Measurements from ENCODE around the gene DMRTA1. TPM values are rescaled to one million over a fixed set of nuclear protein-coding genes. Genes with fewer than 3 reads are reported as not detected.
"Not testable (repeated sequence)": the region's sequence is repeated elsewhere in the genome, so short reads cannot be mapped to it uniquely, and the experiment has no call there.

DMRTA1 gene
- total RNA-seq (2014; rRNA removed; shearing (Covaris generic)) = 2.4 and 3.1 TPM in 2 replicates

- peak; percentile 90 for DNase-seq (ENCODE audit: low read depth)
Measured at GRCh38 chr9:22446589-22446949, at the start of gene DMRTA1. TSS of gene DMRTA1 (plus strand) at chr9:22446824. CDS start at chr9:22447066, 242 bp downstream.

DNA sequence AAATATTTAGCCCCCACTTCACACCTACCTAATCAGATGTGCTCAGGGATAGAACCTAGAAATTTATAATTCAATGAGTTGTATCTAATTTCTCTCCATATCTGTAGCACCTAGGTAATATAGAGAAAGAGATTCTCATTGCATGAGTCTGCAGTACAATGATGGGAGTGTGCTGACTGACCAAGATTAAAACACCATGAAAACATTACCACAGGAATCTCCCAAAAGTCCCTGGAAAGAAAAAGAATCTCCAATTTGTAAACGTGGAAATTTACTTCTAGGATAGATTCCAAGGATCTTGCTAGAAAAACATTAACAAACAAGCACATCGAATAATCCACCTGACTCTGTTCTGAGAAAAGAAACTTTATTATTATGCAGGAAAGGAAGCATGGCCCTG lies 45.0 kb upstream of the DMRTA1 start:
- peak; percentile 69 for DNase-seq (ENCODE audit: low read depth)

DNA sequence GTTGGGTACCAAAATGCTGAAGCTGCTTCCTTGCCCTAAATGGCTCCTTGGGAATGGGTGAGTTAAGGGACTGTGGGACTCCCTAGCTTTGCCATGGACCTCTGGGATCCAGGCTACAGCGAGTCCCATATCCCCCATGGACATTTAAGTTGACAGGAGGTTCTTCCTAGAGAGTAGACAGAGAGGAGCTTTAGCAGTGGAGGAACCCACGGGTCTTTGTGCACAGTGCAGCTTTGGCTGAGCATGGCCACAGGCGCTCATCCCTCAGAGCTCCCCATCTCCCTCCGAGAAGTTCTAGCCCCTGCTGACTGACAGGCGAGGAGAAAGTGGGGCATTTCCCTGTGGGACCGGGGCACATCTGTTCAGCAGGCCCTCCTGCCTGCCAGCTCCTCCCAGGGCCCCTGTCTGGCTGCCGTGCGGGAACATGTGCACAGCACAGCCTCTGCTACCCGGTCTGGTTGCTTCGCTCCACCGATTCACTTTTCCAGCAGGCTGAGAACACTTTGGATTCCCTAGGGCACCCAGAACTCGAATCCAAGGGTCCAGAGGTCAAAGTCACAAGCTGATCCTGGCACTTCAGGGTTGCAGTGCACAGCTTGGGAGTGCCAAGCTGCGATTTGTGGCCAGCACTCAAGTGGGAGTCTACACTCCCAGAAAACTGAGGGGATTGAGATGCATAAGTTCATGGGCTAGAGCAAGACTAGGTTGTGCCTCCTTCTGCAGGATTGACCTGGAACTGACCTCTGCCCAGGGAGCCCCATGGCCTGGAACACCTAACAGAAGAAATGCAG lies 40.6 kb upstream of the DMRTA1 start:
- DNase-seq (ENCODE audit: low read depth) = no peak

- DNase-seq (ENCODE audit: low read depth) = peak; percentile 79
Measured at GRCh38 chr9:22413884-22414283, 32.7 kb upstream of the DMRTA1 start.

- peak; percentile 15 for DNase-seq (ENCODE audit: low read depth)
Measured at GRCh38 chr9:22415941-22416691, 30.5 kb upstream of the DMRTA1 start.

GRCh38 chr9:22416692-22417060 lies 29.9 kb upstream of the DMRTA1 start:
- peak; percentile 78 for DNase-seq (ENCODE audit: low read depth)

GRCh38 chr9:22423566-22423965 lies 23.1 kb upstream of the DMRTA1 start:
- no peak for DNase-seq (ENCODE audit: low read depth)

- no peak for DNase-seq (ENCODE audit: low read depth)
Measured at GRCh38 chr9:22424616-22425015, 22.0 kb upstream of the DMRTA1 start.

- no peak for DNase-seq (ENCODE audit: low read depth)
Measured at GRCh38 chr9:22425551-22425950, 21.1 kb upstream of the DMRTA1 start.

- no peak for DNase-seq (ENCODE audit: low read depth)
Measured at GRCh38 chr9:22427226-22427880, 19.3 kb upstream of the DMRTA1 start.

GRCh38 chr9:22433691-22434090 lies 12.9 kb upstream of the DMRTA1 start:
- DNase-seq (ENCODE audit: low read depth) = no peak

GRCh38 chr9:22435252-22435651 lies 11.4 kb upstream of the DMRTA1 start:
- DNase-seq (ENCODE audit: low read depth) = not testable (repeated sequence)

DNA sequence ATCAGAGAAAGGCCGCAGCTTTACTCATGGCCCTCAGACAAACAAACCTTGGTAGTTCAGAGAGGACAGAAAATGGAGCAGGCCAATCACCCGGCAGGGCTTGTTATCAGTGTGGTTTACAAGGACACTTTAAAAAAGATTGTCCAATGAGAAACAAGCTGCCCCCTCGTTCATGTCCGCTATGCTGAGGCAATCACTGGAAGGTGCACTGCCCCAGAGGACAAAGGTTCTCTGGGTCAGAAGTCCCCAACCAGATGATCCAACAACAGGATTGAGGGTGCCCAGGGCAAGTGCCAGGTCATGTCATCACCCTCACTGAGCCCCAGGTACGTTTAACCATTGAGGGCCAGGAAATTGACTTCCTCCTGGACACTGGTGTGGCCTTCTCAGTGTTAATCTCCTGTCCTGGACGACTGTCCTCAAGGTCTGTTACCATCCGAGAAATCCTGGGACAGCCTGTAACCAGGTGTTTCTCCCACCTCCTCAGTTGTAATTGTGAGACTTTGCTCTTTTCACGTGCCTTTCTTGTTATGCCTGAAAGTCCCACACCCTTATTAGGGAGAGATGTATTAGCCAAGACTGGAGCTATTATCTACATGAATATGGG lies 9.1 kb upstream of the DMRTA1 start:
- not testable (repeated sequence) for DNase-seq (ENCODE audit: low read depth)

DNA sequence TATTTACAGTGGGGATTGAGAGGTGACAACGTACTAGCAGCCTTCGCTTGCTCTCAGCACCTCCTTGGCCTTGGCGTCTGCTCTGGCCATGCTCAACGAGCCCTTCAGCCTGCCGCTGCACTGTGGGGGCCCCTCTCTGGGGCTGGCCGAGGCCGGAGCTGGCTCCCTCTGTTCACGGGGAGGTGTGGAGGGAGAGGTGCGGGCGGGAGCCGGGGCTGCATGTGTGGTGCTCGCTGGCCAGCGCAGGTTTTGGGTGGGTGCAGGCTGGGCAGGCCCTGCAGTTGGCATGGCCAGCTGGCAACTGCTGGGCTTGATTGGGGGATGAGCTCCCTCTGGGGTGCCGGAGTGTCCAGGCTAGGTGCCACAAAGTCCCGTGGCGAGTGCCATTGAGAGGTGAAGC lies 5.8 kb upstream of the DMRTA1 start:
- DNase-seq (ENCODE audit: low read depth) = no peak

DNA sequence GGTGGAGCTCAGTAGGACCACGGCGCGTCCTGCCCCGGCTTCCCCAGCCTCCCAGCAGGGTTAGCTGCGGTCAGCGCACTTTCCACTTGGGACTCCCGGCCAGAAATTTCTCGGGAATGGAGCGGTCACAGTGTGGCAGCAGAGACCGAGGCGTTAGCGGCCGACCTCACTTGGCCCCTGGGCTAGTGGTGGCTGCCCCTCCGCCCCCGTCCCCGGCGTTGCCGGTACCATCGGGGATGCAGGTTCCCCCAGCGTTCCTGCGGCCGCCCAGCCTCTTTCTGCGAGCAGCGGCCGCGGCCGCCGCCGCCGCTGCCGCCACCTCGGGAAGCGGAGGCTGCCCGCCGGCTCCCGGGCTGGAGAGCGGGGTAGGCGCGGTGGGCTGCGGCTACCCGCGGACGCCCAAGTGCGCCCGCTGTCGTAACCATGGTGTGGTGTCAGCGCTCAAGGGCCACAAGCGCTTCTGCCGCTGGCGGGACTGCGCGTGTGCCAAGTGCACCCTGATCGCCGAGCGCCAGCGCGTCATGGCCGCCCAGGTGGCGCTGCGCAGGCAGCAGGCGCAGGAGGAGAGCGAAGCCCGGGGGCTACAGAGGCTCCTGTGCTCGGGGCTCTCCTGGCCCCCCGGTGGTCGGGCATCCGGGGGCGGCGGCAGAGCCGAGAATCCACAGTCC lies 460 bp downstream of the DMRTA1 start:
- peak; percentile 82 for DNase-seq (ENCODE audit: low read depth)

DNA sequence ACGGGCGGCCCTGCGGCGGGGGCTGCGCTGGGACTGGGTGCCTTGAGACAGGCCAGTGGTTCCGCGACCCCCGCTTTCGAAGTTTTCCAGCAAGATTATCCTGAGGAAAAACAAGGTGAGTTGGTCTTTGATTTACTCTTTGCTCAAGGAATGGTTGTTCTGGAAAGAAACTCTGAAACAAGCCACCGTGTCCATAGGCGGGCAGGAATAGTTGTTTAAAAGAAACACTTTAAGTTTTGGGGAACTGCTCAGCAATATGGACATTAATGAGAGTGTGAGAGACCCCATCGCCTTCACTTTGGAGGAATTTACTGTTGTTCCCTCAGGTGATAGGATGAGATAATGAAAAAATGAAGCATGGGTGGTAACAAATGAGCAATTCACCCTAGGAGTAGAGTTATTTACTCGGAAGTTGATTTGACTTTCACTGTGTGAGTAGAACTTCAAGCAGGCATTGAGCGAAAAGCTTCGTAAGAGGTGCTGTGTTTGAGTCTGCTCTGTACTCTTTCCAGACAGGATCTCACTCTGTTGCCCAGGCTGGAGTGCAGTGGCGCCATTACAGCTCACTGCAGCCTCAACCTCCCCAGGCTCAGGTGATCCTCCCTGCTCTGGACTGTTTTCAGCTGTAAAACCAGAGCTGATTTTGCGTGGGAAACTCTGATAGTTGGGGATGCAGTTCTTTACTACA lies 1.1 kb downstream of the DMRTA1 start:
- DNase-seq (ENCODE audit: low read depth) = peak; percentile 42

DNA sequence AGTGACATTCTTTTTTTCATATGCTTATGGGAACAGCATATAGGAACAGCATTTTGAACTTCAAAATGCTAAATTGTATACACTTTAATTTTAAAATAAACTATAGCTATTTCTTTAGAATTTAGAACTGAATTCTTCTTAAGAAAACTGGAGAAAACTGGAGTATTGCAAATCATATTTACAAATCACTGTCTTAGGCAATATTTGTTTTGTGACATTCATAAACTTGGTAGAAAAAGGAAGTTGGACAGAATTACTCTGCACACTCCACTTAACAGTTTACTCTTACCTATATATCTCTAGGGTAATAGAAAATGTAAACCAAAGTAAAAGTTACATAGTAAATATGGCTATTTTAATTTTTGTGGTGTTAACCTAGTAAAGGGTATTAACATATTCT lies 3.1 kb downstream of the DMRTA1 start:
- DNase-seq (ENCODE audit: low read depth) = no peak

DNA sequence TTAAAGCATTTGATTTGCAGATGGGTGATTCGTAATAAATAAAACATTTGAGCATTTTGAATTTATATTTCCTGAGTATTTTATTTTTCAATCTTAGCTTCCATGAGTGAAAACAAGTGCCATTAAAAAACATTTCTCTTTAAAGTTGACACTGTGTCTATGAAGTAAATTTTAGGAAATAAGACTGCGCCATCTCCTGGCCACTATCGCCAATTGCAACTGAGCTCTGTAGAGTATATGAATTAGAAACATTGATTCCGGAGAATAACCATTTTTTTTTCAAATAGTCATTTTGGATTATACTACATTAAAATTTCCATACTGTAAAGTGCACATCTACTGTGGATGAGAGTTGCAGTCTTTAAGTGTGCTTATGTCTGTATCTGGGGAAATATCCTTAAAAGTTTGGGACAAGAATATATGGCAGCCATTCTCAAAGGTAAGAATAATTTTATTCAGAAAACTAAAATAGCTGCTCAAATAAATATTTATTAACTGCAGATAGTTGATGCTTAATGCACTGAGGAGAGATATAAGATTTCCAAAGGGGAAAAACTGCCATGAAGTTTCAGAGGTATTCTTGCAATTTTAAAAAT lies 5.9 kb downstream of the DMRTA1 start:
- peak; percentile 47 for DNase-seq (ENCODE audit: low read depth)

GRCh38 chr9:22454016-22454415 lies 7.4 kb downstream of the DMRTA1 start:
- DNase-seq (ENCODE audit: low read depth) = peak; percentile 44

DNA sequence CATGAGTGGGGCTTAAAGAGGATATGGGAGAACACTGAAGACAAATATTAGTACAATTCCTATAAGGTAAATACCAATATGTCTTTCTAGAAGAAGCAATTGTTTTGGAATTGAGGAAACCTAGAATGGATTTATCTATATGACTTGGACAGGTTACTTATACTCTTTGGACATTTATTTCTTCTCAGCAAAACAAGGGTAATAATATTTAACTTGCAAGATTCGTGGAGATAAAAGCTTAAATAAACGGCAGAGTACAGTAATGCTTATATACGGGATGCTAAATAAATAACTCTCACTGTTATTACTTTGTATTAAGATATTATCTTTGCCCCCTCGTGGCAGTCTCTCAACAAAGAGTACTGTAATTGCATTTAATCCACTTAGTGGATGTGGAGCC lies 8.6 kb downstream of the DMRTA1 start:
- DNase-seq (ENCODE audit: low read depth) = no peak

- no peak for DNase-seq (ENCODE audit: low read depth)
Measured at GRCh38 chr9:22457448-22457847, 10.8 kb downstream of the DMRTA1 start.

All from M059J (cell line).